Peyer's patch (tissue), 4 donors: ENCODE measurements around the gene SPNS1.

Experiments used
- CTCF ChIP-seq, 6 experiments: fragments of 450-650 bp in 4 of 6; fragments of 200-600 bp in 2 of 6; sonication (generic) in 1 of 6; IDR thresholded peaks; one replicate each; pipeline ENCODE4 v1.5.1; 2017 to 2019; ENCODE audit warnings: antibody characterized with exemption in 6 of 6, mild to moderate bottlenecking in 3 of 6, moderate library complexity in 1 of 6
- POLR2A ChIP-seq, 2 donors: fragments of 450-650 bp; IDR thresholded peaks; one replicate each; pipeline ENCODE4 v1.5.1; 2017; ENCODE audit warnings: antibody characterized with exemption in 2 of 2, mild to moderate bottlenecking in 2 of 2, moderate library complexity in 2 of 2

- TF ChIP-seq CTCF (IDR thresholded peaks at IDR 0.05) (no peak), POLR2A (IDR thresholded peaks at IDR 0.05) (no peak)
Observed at GRCh38 chr16:28987170-28987853, 12.7 kb downstream of the SPNS1 start.
